SK-N-SH (cell line): Measurements from ENCODE around the gene CPVL. TPM values are rescaled to one million over a fixed set of nuclear protein-coding genes. Genes with fewer than 3 reads are reported as not detected.

Experiments
- CTCF ChIA-PET: fragments of 300-600, 350-600 bp; formaldehyde crosslinking; extraction: SDS; loops from one replicate; lab custom pipeline; 2021; lab: Yijun Ruan, JAX
- POLR2A ChIA-PET: fragments of 350-600 bp; sonication (Branson Sonifier 250); formaldehyde crosslinking; extraction: SDS; loops from one replicate; lab custom pipeline; 2020; ENCODE audit warnings: antibody characterized with exemption, inconsistent platforms; lab: Yijun Ruan, JAX
- DNase-seq: peaks from one replicate; pipeline ENCODE4 v3.0.0; 2012
- H2AFZ ChIP-seq: fragments of 200-600 bp; sonication (generic); 2 replicates; pipeline ENCODE4 v1.8.1; 2016; ENCODE audit warnings: antibody characterized with exemption, mild to moderate bottlenecking, low read depth
- H3F3A ChIP-seq: fragments of 200-600 bp; sonication (generic); replicated peaks from 2 replicates; pipeline ENCODE3; 2016; ENCODE audit warnings: antibody characterized with exemption, mild to moderate bottlenecking; ENCODE audit not compliant: insufficient read depth
- H3K27ac ChIP-seq, 2 experiments: fragments of 200-500 bp in 1 of 2; fragments of 200-600 bp in 1 of 2; sonication (Bioruptor generic) in 1 of 2; sonication (generic), shearing (Covaris generic) in 1 of 2; 2 replicates each; pipeline versions ENCODE4 v1.5.1 to v1.6.1; 2014 to 2016; ENCODE audit warnings: low read depth in 2 of 2, inconsistent platforms in 1 of 2, low read length in 1 of 2, mild to moderate bottlenecking in 1 of 2, mixed read lengths in 1 of 2
- H3K27me3 ChIP-seq: fragments of 200-600 bp; sonication (generic), shearing (Covaris generic); 2 replicates; pipeline ENCODE4 v1.6.1; 2016; ENCODE audit warnings: mixed run types; ENCODE audit not compliant: insufficient read depth
- H3K36me3 ChIP-seq, 2 experiments: fragments of 200-500 bp in 1 of 2; fragments of 200-600 bp in 1 of 2; sonication (Bioruptor generic) in 1 of 2; sonication (generic) in 1 of 2; replicated peaks in 1 of 2; 2 replicates each; pipeline versions ENCODE3 to v1.5.1; 2014 to 2016; ENCODE audit warnings: low read length in 1 of 2, mild to moderate bottlenecking in 1 of 2; ENCODE audit not compliant: insufficient read depth in 2 of 2, control insufficient read depth in 1 of 2
- H3K4me1 ChIP-seq, 2 experiments: fragments of 200-500 bp in 1 of 2; fragments of 200-600 bp in 1 of 2; sonication (Bioruptor generic) in 1 of 2; sonication (generic), shearing (Covaris generic) in 1 of 2; 2 replicates each; pipeline versions ENCODE4 v1.5.1 to v1.6.1; 2014 to 2016; ENCODE audit warnings: low read depth in 1 of 2, low read length in 1 of 2, mixed run types in 1 of 2; ENCODE audit not compliant: insufficient read depth in 2 of 2, control insufficient read depth in 1 of 2
- H3K4me2 ChIP-seq: fragments of 200-600 bp; sonication (generic), shearing (Covaris generic); 2 replicates; pipeline ENCODE4 v1.6.1; 2017; ENCODE audit warnings: mixed run types
- H3K4me3 ChIP-seq, 2 experiments: fragments of 200-500 bp in 1 of 2; fragments of 200-600 bp in 1 of 2; sonication (Bioruptor generic) in 1 of 2; sonication (generic), shearing (Covaris generic) in 1 of 2; 2 replicates each; pipeline versions ENCODE4 v1.5.1 to v1.8.1; 2014 to 2016; ENCODE audit warnings: low read depth in 2 of 2, inconsistent platforms in 1 of 2, low read length in 1 of 2, mild to moderate bottlenecking in 1 of 2, mixed read lengths in 1 of 2, moderate library complexity in 1 of 2
- H3K79me2 ChIP-seq: fragments of 200-600 bp; sonication (generic); 2 replicates; pipeline ENCODE4 v1.8.1; 2017; ENCODE audit warnings: mild to moderate bottlenecking; ENCODE audit not compliant: insufficient read depth
- H3K9ac ChIP-seq: fragments of 200-600 bp; sonication (generic); 2 replicates; pipeline ENCODE4 v1.6.1; 2017; ENCODE audit warnings: mixed run types
- H3K9me2 ChIP-seq: fragments of 200-600 bp; sonication (generic); 2 replicates; pipeline ENCODE4 v1.6.1; 2017; ENCODE audit warnings: mixed run types
- H3K9me3 ChIP-seq: fragments of 200-600 bp; sonication (generic); 2 replicates; pipeline ENCODE4 v1.6.1; 2017; ENCODE audit warnings: mixed run types, mild to moderate bottlenecking, moderate library complexity
- H4K20me1 ChIP-seq: fragments of 200-600 bp; sonication (generic); 2 replicates; pipeline ENCODE4 v1.6.1; 2017; ENCODE audit warnings: mild to moderate bottlenecking, mixed run types; ENCODE audit not compliant: insufficient read depth
- FOSL2 ChIP-seq: IDR thresholded peaks from 2 replicates; pipeline ENCODE4 v1.4.0; 2012; ENCODE audit warnings: low read depth, mild to moderate bottlenecking, moderate library complexity, borderline replicate concordance
- GATA2 ChIP-seq: sonication (generic); formaldehyde crosslinking; IDR thresholded peaks from 2 replicates; pipeline ENCODE4 v1.5.0; 2020; ENCODE audit warnings: mild to moderate bottlenecking, missing genetic modification reagents
- JUND ChIP-seq: IDR thresholded peaks from 2 replicates; pipeline ENCODE4 v1.4.0; 2012
- MEF2A ChIP-seq: IDR thresholded peaks from 2 replicates; pipeline ENCODE4 v1.4.0; 2012; ENCODE audit warnings: low read depth, borderline replicate concordance
- NFIC ChIP-seq: IDR thresholded peaks from 2 replicates; pipeline ENCODE4 v1.4.0; 2012; ENCODE audit warnings: borderline replicate concordance
- NRF1 ChIP-seq: IDR thresholded peaks from 2 replicates; pipeline ENCODE4 v1.6.1; 2012; ENCODE audit warnings: low read depth, mild to moderate bottlenecking, low read length
- RFX5 ChIP-seq: IDR thresholded peaks from 2 replicates; pipeline ENCODE4 v1.6.1; 2012; ENCODE audit warnings: mild to moderate bottlenecking, improper control_type of control experiment, low read length
- TCF12 ChIP-seq: IDR thresholded peaks from 2 replicates; pipeline ENCODE4 v1.4.0; 2012
- TEAD4 ChIP-seq: IDR thresholded peaks from 2 replicates; pipeline ENCODE4 v1.4.0; 2012; ENCODE audit warnings: mild to moderate bottlenecking, borderline replicate concordance; ENCODE audit not compliant: insufficient read depth
- WGBS: methylation state at CpG from one replicate; pipeline ENCODE4 v1.1.6; 2017; ENCODE audit warnings: low lambda C conversion rate; 5-methylcytosine and 5-hydroxymethylcytosine counted together
- polyA plus RNA-seq, 3 experiments: library from polyadenylated mRNA; depleted of rRNA; stranded (reverse); fragments of >200 nt; gene quantifications; 2 replicates each; pipeline ENCODE4 v1.2.3, GENCODE V29; 2012
- TF ChIP-seq, protein P1 (sequence below): IDR thresholded peaks from 2 replicates; pipeline ENCODE4 v1.6.1; 2012; ENCODE audit warnings: mild to moderate bottlenecking, low read depth, low read length, moderate library complexity
- TF ChIP-seq, protein P2 (sequence below): IDR thresholded peaks from 2 replicates; pipeline ENCODE4; 2012
- TF ChIP-seq, protein P3 (sequence below): fragments of 150-350 bp; IDR thresholded peaks from 2 replicates; pipeline ENCODE4 v1.6.1; 2016; ENCODE audit warnings: mild to moderate bottlenecking, low read depth, low read length
- TF ChIP-seq, protein P4 (sequence below): IDR thresholded peaks from 2 replicates; pipeline ENCODE4 v1.4.0; 2012; ENCODE audit warnings: low read depth

CPVL gene
- polyA plus RNA-seq, 1 of the 3 experiments (the other 2 are of a cell fraction), result not detected

DNA sequence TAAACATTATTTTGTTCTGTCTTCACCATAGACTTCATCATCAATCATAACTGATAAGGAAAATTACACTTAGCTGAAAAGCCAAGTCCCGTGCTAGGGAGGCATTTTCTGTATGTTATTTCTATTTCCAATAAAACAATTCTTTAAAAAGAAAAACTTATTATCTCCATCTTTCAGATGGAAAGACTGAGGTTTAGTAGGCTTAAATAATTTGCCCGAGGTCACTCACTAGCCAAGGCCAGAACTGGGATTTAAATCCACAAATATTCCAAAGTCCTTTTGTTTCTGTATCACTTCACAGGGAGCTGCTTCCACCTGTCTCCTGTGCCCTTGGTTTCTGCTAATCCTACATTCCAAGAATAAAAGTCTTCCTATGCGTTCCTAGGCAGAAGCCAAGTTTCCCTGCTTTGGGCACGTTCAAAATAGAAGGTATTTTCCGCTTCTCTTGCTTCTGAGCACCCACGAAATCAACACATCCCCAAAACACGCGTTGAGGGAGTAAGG, 732 bp downstream of the CPVL start:
- no peaks in the 10 kb centered on the region for H3K79me2 ChIP-seq
- no peak overlapping the region for H3K4me2 ChIP-seq
- H3F3A ChIP-seq, result no peaks in the 10 kb centered on the region
- H3K27me3 ChIP-seq, result peaks cover 27% of the 10 kb centered on the region
- H3K36me3 ChIP-seq, result no peaks in the 10 kb centered on the region
- no peaks in the 10 kb centered on the region for H3K9me3 ChIP-seq
- CTCF ChIA-PET, result interaction anchor here (1.1 to 3.3 kb wide), 12 partner anchors 14 to 223 kb away, joined by 3 to 18 read pairs (median 6); no protein-coding TSS in a partner anchor
- no peak overlapping the region for H3K27ac ChIP-seq
- H3K9me2 ChIP-seq, result no peaks in the 10 kb centered on the region
- 12% methylated on average over 8 of the region's 8 CpGs for WGBS
- no peak overlapping the region for H3K9ac ChIP-seq
- H2AFZ ChIP-seq, result no peak overlapping the region
- peak overlapping the region in 1 of 2 experiments; percentile 31; a peak in 2 of 4 replicates for H3K4me3 ChIP-seq
- H3K4me1 ChIP-seq, result peaks cover 0 to 11% of the 10 kb centered on the region in 2 experiments; a peak in 1 of 4 replicates
- no peaks in the 10 kb centered on the region for H4K20me1 ChIP-seq
- TF ChIP-seq TEAD4 (no peak), MEF2A (no peak), TCF12 (no peak), FOSL2 (no peak), RFX5 (no peak), JUND (no peak), NFIC (no peak), GATA2 (CRISPR knock-in tag) (no peak), NRF1 (no peak)
- TF ChIP-seq, protein P1, sequence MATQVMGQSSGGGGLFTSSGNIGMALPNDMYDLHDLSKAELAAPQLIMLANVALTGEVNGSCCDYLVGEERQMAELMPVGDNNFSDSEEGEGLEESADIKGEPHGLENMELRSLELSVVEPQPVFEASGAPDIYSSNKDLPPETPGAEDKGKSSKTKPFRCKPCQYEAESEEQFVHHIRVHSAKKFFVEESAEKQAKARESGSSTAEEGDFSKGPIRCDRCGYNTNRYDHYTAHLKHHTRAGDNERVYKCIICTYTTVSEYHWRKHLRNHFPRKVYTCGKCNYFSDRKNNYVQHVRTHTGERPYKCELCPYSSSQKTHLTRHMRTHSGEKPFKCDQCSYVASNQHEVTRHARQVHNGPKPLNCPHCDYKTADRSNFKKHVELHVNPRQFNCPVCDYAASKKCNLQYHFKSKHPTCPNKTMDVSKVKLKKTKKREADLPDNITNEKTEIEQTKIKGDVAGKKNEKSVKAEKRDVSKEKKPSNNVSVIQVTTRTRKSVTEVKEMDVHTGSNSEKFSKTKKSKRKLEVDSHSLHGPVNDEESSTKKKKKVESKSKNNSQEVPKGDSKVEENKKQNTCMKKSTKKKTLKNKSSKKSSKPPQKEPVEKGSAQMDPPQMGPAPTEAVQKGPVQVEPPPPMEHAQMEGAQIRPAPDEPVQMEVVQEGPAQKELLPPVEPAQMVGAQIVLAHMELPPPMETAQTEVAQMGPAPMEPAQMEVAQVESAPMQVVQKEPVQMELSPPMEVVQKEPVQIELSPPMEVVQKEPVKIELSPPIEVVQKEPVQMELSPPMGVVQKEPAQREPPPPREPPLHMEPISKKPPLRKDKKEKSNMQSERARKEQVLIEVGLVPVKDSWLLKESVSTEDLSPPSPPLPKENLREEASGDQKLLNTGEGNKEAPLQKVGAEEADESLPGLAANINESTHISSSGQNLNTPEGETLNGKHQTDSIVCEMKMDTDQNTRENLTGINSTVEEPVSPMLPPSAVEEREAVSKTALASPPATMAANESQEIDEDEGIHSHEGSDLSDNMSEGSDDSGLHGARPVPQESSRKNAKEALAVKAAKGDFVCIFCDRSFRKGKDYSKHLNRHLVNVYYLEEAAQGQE, result no peak
- TF ChIP-seq, protein P2, sequence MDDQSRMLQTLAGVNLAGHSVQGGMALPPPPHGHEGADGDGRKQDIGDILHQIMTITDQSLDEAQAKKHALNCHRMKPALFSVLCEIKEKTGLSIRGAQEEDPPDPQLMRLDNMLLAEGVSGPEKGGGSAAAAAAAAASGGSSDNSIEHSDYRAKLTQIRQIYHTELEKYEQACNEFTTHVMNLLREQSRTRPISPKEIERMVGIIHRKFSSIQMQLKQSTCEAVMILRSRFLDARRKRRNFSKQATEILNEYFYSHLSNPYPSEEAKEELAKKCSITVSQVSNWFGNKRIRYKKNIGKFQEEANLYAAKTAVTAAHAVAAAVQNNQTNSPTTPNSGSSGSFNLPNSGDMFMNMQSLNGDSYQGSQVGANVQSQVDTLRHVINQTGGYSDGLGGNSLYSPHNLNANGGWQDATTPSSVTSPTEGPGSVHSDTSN, result no peak
- TF ChIP-seq, protein P3, sequence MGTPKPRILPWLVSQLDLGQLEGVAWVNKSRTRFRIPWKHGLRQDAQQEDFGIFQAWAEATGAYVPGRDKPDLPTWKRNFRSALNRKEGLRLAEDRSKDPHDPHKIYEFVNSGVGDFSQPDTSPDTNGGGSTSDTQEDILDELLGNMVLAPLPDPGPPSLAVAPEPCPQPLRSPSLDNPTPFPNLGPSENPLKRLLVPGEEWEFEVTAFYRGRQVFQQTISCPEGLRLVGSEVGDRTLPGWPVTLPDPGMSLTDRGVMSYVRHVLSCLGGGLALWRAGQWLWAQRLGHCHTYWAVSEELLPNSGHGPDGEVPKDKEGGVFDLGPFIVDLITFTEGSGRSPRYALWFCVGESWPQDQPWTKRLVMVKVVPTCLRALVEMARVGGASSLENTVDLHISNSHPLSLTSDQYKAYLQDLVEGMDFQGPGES, result no peak
- TF ChIP-seq, protein P4, sequence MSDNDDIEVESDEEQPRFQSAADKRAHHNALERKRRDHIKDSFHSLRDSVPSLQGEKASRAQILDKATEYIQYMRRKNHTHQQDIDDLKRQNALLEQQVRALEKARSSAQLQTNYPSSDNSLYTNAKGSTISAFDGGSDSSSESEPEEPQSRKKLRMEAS, result no peak
- TF ChIP-seq, all 33 proteins: peak for 0
- POLR2A ChIA-PET, result no interaction called here
- DNase-seq, result no peak
